H9 (cell line): Measurements from ENCODE around the gene C17orf113. TPM values are rescaled to one million over a fixed set of nuclear protein-coding genes. Genes with fewer than 3 reads are reported as not detected.

Experiments
- DNase-seq: peaks from one replicate; pipeline ENCODE4 v3.0.0-alpha.2; 2017
- H2AFZ ChIP-seq: one replicate; pipeline ENCODE4 v1.6.1; 2013; ENCODE audit warnings: mild to moderate bottlenecking, low read length, control low read depth, moderate library complexity
- H2AK5ac ChIP-seq: 2 replicates; pipeline ENCODE4 v1.6.1; 2013; ENCODE audit warnings: low read length, control low read depth, mixed read lengths; ENCODE audit not compliant: insufficient read length
- H2BK120ac ChIP-seq: one replicate; pipeline ENCODE4 v1.6.1; 2013; ENCODE audit warnings: low read depth, mild to moderate bottlenecking, low read length, control low read depth, inconsistent platforms; ENCODE audit not compliant: poor library complexity, severe bottlenecking
- H2BK12ac ChIP-seq: 2 replicates; pipeline ENCODE4 v1.6.1; 2013; ENCODE audit warnings: low read length, control low read depth, mixed read lengths, low read depth; ENCODE audit not compliant: insufficient read length
- H2BK15ac ChIP-seq: 2 replicates; pipeline ENCODE4 v1.6.1; 2013; ENCODE audit warnings: low read depth, low read length, control low read depth
- H2BK20ac ChIP-seq: one replicate; pipeline ENCODE4 v1.6.1; 2013; ENCODE audit warnings: low read depth, mild to moderate bottlenecking, low read length, control low read depth, inconsistent platforms; ENCODE audit not compliant: poor library complexity, severe bottlenecking
- H2BK5ac ChIP-seq: 2 replicates; pipeline ENCODE4 v1.6.1; 2013; ENCODE audit warnings: low read length, control low read depth, mixed read lengths; ENCODE audit not compliant: insufficient read length
- H3K14ac ChIP-seq: 2 replicates; pipeline ENCODE4 v1.6.1; 2013; ENCODE audit warnings: low read length, control low read depth; ENCODE audit not compliant: insufficient read depth
- H3K18ac ChIP-seq: 2 replicates; pipeline ENCODE4 v1.6.1; 2013; ENCODE audit warnings: low read depth, mild to moderate bottlenecking, mixed read lengths, low read length, control low read depth; ENCODE audit not compliant: insufficient read length
- H3K23ac ChIP-seq: 2 replicates; pipeline ENCODE4 v1.6.1; 2013; ENCODE audit warnings: low read length, control low read depth, mixed read lengths, low read depth; ENCODE audit not compliant: insufficient read length
- H3K23me2 ChIP-seq: 2 replicates; pipeline ENCODE4 v1.6.1; 2013; ENCODE audit warnings: low read depth, mild to moderate bottlenecking, mixed read lengths, low read length, control low read depth; ENCODE audit not compliant: insufficient read length, poor library complexity, severe bottlenecking
- H3K27ac ChIP-seq: 2 replicates; pipeline ENCODE4 v1.5.1; 2013; ENCODE audit warnings: low read length, control low read depth, mixed read lengths, low read depth; ENCODE audit not compliant: insufficient read length
- H3K27me3 ChIP-seq: 2 replicates; pipeline ENCODE4 v1.6.1; 2013; ENCODE audit warnings: low read length, control low read depth, inconsistent platforms; ENCODE audit not compliant: insufficient read depth
- H3K4ac ChIP-seq: 2 replicates; pipeline ENCODE4 v1.6.1; 2013; ENCODE audit warnings: low read depth, mild to moderate bottlenecking, control low read depth, inconsistent platforms, low read length, moderate library complexity
- H3K4me1 ChIP-seq: 2 replicates; pipeline ENCODE4 v1.6.1; 2013; ENCODE audit warnings: low read length, control low read depth, inconsistent platforms; ENCODE audit not compliant: insufficient read depth
- H3K4me2 ChIP-seq: 2 replicates; pipeline ENCODE4 v1.6.1; 2013; ENCODE audit warnings: low read length, control low read depth, mixed read lengths; ENCODE audit not compliant: insufficient read length, insufficient read depth
- H3K56ac ChIP-seq: 2 replicates; pipeline ENCODE4 v1.6.1; 2013; ENCODE audit warnings: low read depth, mild to moderate bottlenecking, mixed read lengths, low read length, control low read depth; ENCODE audit not compliant: insufficient read length
- H3K79me1 ChIP-seq: 2 replicates; pipeline ENCODE4 v1.6.1; 2013; ENCODE audit warnings: low read depth, mild to moderate bottlenecking, moderate library complexity, low read length, control low read depth, inconsistent platforms; ENCODE audit not compliant: insufficient read depth, poor library complexity, severe bottlenecking
- H3K79me2 ChIP-seq: 2 replicates; pipeline ENCODE4 v1.6.1; 2013; ENCODE audit warnings: low read length, control low read depth, inconsistent platforms; ENCODE audit not compliant: insufficient read depth
- H3K9ac ChIP-seq: 2 replicates; pipeline ENCODE4 v1.6.1; 2013; ENCODE audit warnings: low read length, control low read depth, mixed read lengths; ENCODE audit not compliant: insufficient read length; ENCODE audit errors: extremely low read depth
- H3K9me3 ChIP-seq: one replicate; pipeline ENCODE4 v1.6.1; 2013; ENCODE audit warnings: low read depth, low read length, inconsistent platforms; ENCODE audit not compliant: control insufficient read depth
- H3T11ph ChIP-seq: one replicate; pipeline ENCODE4 v1.6.1; 2013; ENCODE audit warnings: mild to moderate bottlenecking, low read length, control low read depth, inconsistent platforms
- H4K20me1 ChIP-seq: one replicate; pipeline ENCODE4 v1.6.1; 2013; ENCODE audit not compliant: control insufficient read depth, insufficient read length, insufficient read depth
- H4K5ac ChIP-seq: 2 replicates; pipeline ENCODE4 v1.6.1; 2013; ENCODE audit warnings: low read depth, mild to moderate bottlenecking, mixed read lengths, low read length, control low read depth; ENCODE audit not compliant: insufficient read length
- H4K8ac ChIP-seq: replicated peaks from 2 replicates; pipeline ENCODE4 v1.6.1; 2013; ENCODE audit warnings: low read length, control low read depth, mixed read lengths, low read depth; ENCODE audit not compliant: insufficient read length
- H4K91ac ChIP-seq: 2 replicates; pipeline ENCODE4 v1.6.1; 2013; ENCODE audit warnings: low read depth, mild to moderate bottlenecking, moderate library complexity, mixed read lengths, low read length, control low read depth; ENCODE audit not compliant: insufficient read length
- H3K27ac Mint-ChIP-seq, 3 experiments: 2 replicates in 2 of 3; 3 replicates in 1 of 3; pipeline ENCODE4 v1.8.0; 2020 to 2021; ENCODE audit warnings: mixed read lengths in 3 of 3, mild to moderate bottlenecking in 1 of 3, moderate library complexity in 1 of 3
- H3K27me3 Mint-ChIP-seq: 2 replicates; pipeline ENCODE4 v1.8.0; 2021; ENCODE audit warnings: low read depth, mild to moderate bottlenecking, moderate library complexity, mixed read lengths
- H3K36me3 Mint-ChIP-seq, 3 experiments: 2 replicates in 2 of 3; 3 replicates in 1 of 3; pipeline ENCODE4 v1.8.0; 2020 to 2021; ENCODE audit warnings: low read depth in 3 of 3, mixed read lengths in 3 of 3; ENCODE audit not compliant: insufficient read depth in 1 of 3
- H3K4me1 Mint-ChIP-seq, 2 experiments: 2 replicates each; pipeline ENCODE4 v1.8.0; 2020; ENCODE audit warnings: mixed read lengths in 2 of 2
- H3K4me3 Mint-ChIP-seq, 2 experiments: 2 replicates in 1 of 2; 3 replicates in 1 of 2; pipeline ENCODE4 v1.8.0; 2020 to 2021; ENCODE audit warnings: mild to moderate bottlenecking in 2 of 2, mixed read lengths in 2 of 2, moderate library complexity in 1 of 2
- H3K9me3 Mint-ChIP-seq, 2 experiments: 2 replicates in 1 of 2; 3 replicates in 1 of 2; pipeline ENCODE4 v1.8.0; 2020; ENCODE audit warnings: mild to moderate bottlenecking in 2 of 2, mixed read lengths in 2 of 2, moderate library complexity in 1 of 2
- WGBS: extraction: QIAGEN DNeasy Blood & Tissue Kit; methylation state at CpG from one replicate; pipeline ENCODE4 v1.1.7; 2013; ENCODE audit warnings: missing lambda C conversion rate, low lambda C conversion rate, mixed read lengths; ENCODE audit not compliant: insufficient read length; ENCODE audit errors: extremely low coverage; 5-methylcytosine and 5-hydroxymethylcytosine counted together
- total RNA-seq: library from RNA; stranded (reverse); gene quantifications from 2 replicates; pipeline ENCODE4 v1.2.1, GENCODE V29; 2021
- TF ChIP-seq, protein P1 (sequence below): fragments of 200-600 bp; sonication (generic); conservative IDR thresholded peaks from 3 replicates; pipeline ENCODE4 v1.8.0; 2021; ENCODE audit warnings: antibody characterized with exemption, mild to moderate bottlenecking

The C17orf113 gene
- total RNA-seq, 1 experiment from 2014 or later = 1.0 TPM

GRCh38 chr17:42000413-42001133, 49.8 kb downstream of the C17orf113 start:
- Histone ChIP-seq H3K23ac (no peak overlapping the region), H3K79me2 (peaks cover 2% of the 10 kb centered on the region; the same call in 1 of the 2 replicates), H3K4me2 (no peak overlapping the region), H2AK5ac (no peak overlapping the region), H3K4ac (no peak overlapping the region), H2BK5ac (no peak overlapping the region), H3K56ac (no peak overlapping the region), H3K27ac (no peak overlapping the region), H4K91ac (no peak overlapping the region), H3T11ph (no peak overlapping the region), H2AFZ (no peak overlapping the region), H2BK20ac (no peak overlapping the region), H3K23me2 (no peaks in the 10 kb centered on the region), H3K14ac (no peak overlapping the region), H4K5ac (no peak overlapping the region), H3K27me3 (no peaks in the 10 kb centered on the region), H3K79me1 (no peaks in the 10 kb centered on the region), H2BK12ac (no peak overlapping the region), H4K20me1 (no peaks in the 10 kb centered on the region), H3K9me3 (no peaks in the 10 kb centered on the region), H3K4me1 (no peaks in the 10 kb centered on the region), H3K18ac (no peak overlapping the region), H4K8ac (no peak overlapping the region), H2BK15ac (no peak overlapping the region), H2BK120ac (no peak overlapping the region), H3K9ac (no peak overlapping the region)
- no peak overlapping the region for H3K27ac Mint-ChIP-seq
- WGBS = no CpG with 5 or more reads among the region's 3 CpGs
- peaks cover 36 to 71% (median 65%) of the 10 kb centered on the region in 3 experiments for H3K36me3 Mint-ChIP-seq
- 0 out of 4 replicates have a peak, but pooled peaks cover 0 to 4% of the 10 kb centered on the region in 2 experiments for H3K4me1 Mint-ChIP-seq
- TF ChIP-seq, protein P1, sequence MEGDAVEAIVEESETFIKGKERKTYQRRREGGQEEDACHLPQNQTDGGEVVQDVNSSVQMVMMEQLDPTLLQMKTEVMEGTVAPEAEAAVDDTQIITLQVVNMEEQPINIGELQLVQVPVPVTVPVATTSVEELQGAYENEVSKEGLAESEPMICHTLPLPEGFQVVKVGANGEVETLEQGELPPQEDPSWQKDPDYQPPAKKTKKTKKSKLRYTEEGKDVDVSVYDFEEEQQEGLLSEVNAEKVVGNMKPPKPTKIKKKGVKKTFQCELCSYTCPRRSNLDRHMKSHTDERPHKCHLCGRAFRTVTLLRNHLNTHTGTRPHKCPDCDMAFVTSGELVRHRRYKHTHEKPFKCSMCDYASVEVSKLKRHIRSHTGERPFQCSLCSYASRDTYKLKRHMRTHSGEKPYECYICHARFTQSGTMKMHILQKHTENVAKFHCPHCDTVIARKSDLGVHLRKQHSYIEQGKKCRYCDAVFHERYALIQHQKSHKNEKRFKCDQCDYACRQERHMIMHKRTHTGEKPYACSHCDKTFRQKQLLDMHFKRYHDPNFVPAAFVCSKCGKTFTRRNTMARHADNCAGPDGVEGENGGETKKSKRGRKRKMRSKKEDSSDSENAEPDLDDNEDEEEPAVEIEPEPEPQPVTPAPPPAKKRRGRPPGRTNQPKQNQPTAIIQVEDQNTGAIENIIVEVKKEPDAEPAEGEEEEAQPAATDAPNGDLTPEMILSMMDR = no peak
- no peaks in the 10 kb centered on the region for H3K27me3 Mint-ChIP-seq
- no peak overlapping the region for H3K4me3 Mint-ChIP-seq
- no peak for DNase-seq
- H3K9me3 Mint-ChIP-seq = no peaks in the 10 kb centered on the region
